Esophagus (tissue), 2 donors: ENCODE data around the gene RNF181. TPM values are rescaled to one million over a fixed set of nuclear protein-coding genes. Genes with fewer than 3 reads are reported as not detected.
"Not testable (repeated sequence)": the region's sequence is repeated elsewhere in the genome, so short reads cannot be mapped to it uniquely, and the experiment has no call there.

Experiments used
- H3K27ac ChIP-seq, 2 donors: one replicate each; pipeline ENCODE4 v1.5.1; 2013; ENCODE audit warnings: low read depth in 2 of 2, mild to moderate bottlenecking in 2 of 2, inconsistent platforms in 1 of 2, low read length in 1 of 2, moderate library complexity in 1 of 2
- H3K27me3 ChIP-seq, 2 donors: one replicate each; pipeline ENCODE4 v1.6.1; 2013; ENCODE audit warnings: low read length in 2 of 2, control low read depth in 1 of 2, mild to moderate bottlenecking in 1 of 2; ENCODE audit not compliant: insufficient read depth in 2 of 2, control insufficient read depth in 1 of 2
- H3K36me3 ChIP-seq, 2 donors: one replicate each; pipeline ENCODE4 v1.6.1; 2013; ENCODE audit warnings: low read length in 1 of 2; ENCODE audit not compliant: control insufficient read depth in 2 of 2, insufficient read depth in 2 of 2
- H3K4me1 ChIP-seq, 2 donors: one replicate each; pipeline ENCODE4 v1.6.1; 2013; ENCODE audit warnings: low read length in 1 of 2; ENCODE audit not compliant: control insufficient read depth in 2 of 2, insufficient read depth in 2 of 2
- H3K4me3 ChIP-seq, 2 donors: one replicate each; pipeline ENCODE4 v1.5.1; 2013; ENCODE audit warnings: low read length in 2 of 2, mild to moderate bottlenecking in 2 of 2, low read depth in 1 of 2, moderate library complexity in 1 of 2
- H3K9me3 ChIP-seq, 2 donors: one replicate each; pipeline ENCODE4 v1.6.1; 2013; ENCODE audit warnings: mild to moderate bottlenecking in 2 of 2, low read depth in 1 of 2, low read length in 1 of 2, moderate library complexity in 1 of 2; ENCODE audit not compliant: control insufficient read depth in 2 of 2, insufficient read depth in 1 of 2
- WGBS, 2 donors: extraction: QIAGEN DNeasy Blood & Tissue Kit; methylation state at CpG; one replicate each; pipeline ENCODE4 v1.1.7; 2013; 5-methylcytosine and 5-hydroxymethylcytosine counted together
- polyA plus RNA-seq, 2 donors: library from polyadenylated mRNA; stranded (reverse); fragments of 200-250 nt; gene quantifications; one replicate each; pipeline ENCODE4 v1.2.3, GENCODE V29; 2013
- donor health status: healthy with polysubstance abuse.
- donor health status: Bipolar disorder and iron deficiency.

Gene RNF181
- polyA plus RNA-seq, 2 donors, result 159 to 189 TPM

DNA sequence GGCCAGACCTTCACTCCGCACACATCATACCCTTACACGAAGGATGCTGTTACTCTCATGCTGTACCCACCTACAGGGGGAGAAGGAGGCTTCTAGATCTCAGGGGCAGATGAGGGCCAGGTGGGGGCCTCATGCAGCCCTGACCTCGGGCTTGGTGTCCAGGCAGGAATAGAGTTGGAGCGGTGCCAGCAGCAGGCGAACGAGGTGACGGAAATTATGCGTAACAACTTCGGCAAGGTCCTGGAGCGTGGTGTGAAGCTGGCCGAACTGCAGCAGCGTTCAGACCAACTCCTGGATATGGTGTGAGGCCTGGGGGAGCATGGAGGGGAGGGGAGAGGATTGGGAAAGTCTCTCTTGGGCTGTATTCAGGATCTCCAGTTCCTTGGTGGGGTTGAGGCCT lies 4.0 kb upstream of the RNF181 start:
- 81 to 83% methylated on average over 12 of the region's 12 CpGs for WGBS, 2 donors
- Histone ChIP-seq H3K27me3 (no peaks in the 10 kb centered on the region), H3K9me3 (no peaks in the 10 kb centered on the region), H3K4me3 (no peak overlapping the region), H3K36me3 (peaks cover 0 to under 1% of the 10 kb centered on the region in 2 donors), H3K27ac (peak overlapping the region; percentile 86 to 94), H3K4me1 (peaks cover 4 to 28% of the 10 kb centered on the region in 2 donors)

DNA sequence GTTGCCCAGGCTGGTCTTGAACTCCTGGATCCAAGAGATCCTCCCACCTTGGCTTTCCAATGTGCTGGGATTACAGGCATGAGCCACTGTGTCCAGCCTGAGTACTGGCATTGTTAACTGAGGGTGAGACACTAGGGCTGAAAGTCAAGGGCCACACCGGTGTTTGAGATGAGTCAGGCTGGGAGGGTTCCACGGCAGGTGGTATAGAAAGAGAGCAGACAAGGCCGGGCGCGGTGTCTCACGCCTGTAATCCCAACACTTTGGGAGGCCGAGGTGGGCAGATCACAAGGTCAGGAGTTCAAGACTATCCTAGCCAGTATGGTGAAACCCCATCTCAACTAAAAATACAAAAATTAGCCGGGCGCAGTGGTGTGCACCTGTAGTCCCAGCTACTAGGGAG lies 3.2 kb upstream of the RNF181 start:
- H3K4me3 ChIP-seq, H3K9me3 ChIP-seq, H3K27me3 ChIP-seq, H3K36me3 ChIP-seq: not testable (repeated sequence)
- H3K27ac ChIP-seq, result peak overlapping the region in 1 of 2 donors; percentile 94
- WGBS, 2 donors, result 73 to 77% methylated on average over 9 of the region's 9 CpGs
- peaks cover 7 to 31% of the 10 kb centered on the region in 2 donors for H3K4me1 ChIP-seq

DNA sequence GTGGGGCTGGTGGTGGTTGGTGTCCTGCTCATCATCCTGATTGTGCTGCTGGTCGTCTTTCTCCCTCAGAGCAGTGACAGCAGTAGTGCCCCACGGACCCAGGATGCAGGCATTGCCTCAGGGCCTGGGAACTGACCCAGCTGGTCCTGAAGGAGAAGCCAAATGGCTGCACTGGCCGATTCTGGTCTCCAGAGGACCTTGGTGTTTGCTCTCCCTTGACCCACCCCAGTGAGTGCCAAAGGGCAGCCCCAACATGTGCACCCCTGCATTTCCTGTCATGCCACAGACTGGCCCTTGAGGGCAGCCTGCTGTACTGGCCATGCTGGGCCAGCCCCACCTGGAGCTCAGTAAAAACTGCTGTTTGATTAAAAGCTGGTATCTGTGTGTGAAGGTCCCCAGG lies 2.5 kb upstream of the RNF181 start:
- no peak overlapping the region for H3K4me3 ChIP-seq
- peak overlapping the region in 1 of 2 donors; percentile 6 for H3K27ac ChIP-seq
- H3K27me3 ChIP-seq, result no peaks in the 10 kb centered on the region
- H3K36me3 ChIP-seq, result peaks cover 6 to 9% of the 10 kb centered on the region in 2 donors
- peaks cover 7 to 31% of the 10 kb centered on the region in 2 donors for H3K4me1 ChIP-seq
- 47 to 59% methylated on average over 3 of the region's 3 CpGs for WGBS, 2 donors
- H3K9me3 ChIP-seq, result no peaks in the 10 kb centered on the region

DNA sequence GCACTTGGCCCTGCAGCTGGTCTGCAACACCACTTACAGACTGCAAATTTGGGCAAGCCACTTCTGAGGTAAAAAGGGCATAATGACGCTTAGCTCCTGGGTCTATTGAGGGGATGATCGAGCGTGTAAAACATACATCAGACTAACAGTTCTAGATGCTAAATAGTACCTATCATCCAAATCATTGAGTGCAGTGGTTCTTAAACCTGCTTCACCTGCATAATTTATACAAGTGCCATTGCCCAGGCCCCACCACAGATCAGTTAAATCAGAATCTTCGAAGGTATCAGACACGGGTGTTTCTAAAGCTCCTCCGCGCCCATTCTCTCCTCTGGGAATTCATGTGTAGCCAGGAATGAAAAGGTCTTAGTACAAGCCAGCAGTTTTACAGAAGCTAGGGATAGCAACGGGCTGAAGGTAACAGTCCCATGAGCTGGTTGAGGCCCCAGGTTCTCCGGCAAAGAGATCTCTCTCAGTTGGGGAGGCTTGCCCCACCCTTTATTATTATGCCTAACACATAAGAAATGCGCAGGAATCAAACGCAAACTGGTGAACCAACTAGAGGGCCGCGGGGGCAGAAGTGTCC lies 737 bp upstream of the RNF181 start:
- H3K9me3 ChIP-seq, result no peaks in the 10 kb centered on the region
- peaks cover 7 to 33% of the 10 kb centered on the region in 2 donors for H3K4me1 ChIP-seq
- whole genome bisulfite sequencing, 2 donors, result 16 to 22% methylated on average over 13 of the region's 13 CpGs
- H3K27ac ChIP-seq, result peak overlapping the region; percentile 88 to 98
- peaks cover 6 to 19% of the 10 kb centered on the region in 2 donors for H3K36me3 ChIP-seq
- H3K27me3 ChIP-seq, result no peaks in the 10 kb centered on the region
- peak overlapping the region; percentile 85 to 92 for H3K4me3 ChIP-seq

DNA sequence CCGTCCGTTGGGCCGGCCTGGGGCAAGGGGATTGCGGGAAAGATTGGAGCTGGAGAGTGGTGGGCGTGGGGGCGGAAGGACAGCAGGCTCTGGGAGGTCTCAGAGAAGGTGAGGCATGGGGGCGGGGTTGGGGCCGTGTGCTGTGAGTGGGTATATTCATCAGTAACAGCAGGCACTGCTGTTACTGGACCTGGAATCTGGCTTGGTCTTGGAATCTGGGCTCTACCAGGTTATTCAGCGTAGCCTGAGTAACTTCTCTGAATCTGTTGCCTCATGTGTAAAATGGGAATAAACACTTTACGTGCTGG lies 435 bp downstream of the RNF181 start:
- H3K27me3 ChIP-seq, result no peaks in the 10 kb centered on the region
- H3K4me1 ChIP-seq, result peaks cover 11 to 24% of the 10 kb centered on the region in 2 donors
- H3K9me3 ChIP-seq, result no peaks in the 10 kb centered on the region
- WGBS, 2 donors, result 2 to 3% methylated on average over 10 of the region's 10 CpGs
- peak overlapping the region; percentile 89 to 94 for H3K27ac ChIP-seq
- H3K4me3 ChIP-seq, result peak overlapping the region; percentile 85 to 92
- peaks cover 6 to 23% of the 10 kb centered on the region in 2 donors for H3K36me3 ChIP-seq

DNA sequence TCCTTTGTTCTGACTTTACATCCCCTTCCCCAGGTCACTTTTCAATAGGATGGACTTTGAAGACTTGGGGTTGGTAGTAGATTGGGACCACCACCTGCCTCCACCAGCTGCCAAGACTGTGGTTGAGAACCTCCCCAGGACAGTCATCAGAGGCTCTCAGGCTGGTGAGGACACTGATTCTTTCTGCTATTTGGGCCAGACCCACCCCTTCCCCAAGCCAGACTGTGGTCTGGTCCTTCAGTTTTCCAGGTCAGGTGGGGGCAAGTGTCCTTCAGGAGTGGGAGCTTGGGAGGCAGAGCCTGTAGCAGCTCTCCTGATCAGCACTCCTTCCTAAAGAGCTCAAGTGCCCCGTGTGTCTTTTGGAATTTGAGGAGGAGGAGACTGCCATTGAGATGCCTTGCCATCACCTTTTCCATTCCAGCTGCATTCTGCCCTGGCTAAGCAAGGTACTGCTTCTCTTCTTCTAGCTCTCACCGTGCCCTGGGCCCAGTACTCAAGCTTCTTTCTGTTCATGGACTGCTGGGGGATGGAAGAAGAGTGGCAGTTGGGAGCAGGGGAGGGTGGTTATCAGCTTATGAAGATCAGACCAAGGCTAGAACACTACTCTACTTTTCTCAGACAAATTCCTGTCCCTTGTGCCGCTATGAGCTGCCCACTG lies 1.1 kb downstream of the RNF181 start:
- Histone ChIP-seq H3K9me3 (no peaks in the 10 kb centered on the region), H3K27ac (no peak overlapping the region), H3K27me3 (no peaks in the 10 kb centered on the region), H3K4me3 (peak overlapping the region in 1 of 2 donors; percentile 85), H3K36me3 (peaks cover 6 to 25% of the 10 kb centered on the region in 2 donors), H3K4me1 (peaks cover 11 to 24% of the 10 kb centered on the region in 2 donors)
- whole genome bisulfite sequencing, 2 donors, result 61 to 66% methylated on average over 3 of the region's 3 CpGs

DNA sequence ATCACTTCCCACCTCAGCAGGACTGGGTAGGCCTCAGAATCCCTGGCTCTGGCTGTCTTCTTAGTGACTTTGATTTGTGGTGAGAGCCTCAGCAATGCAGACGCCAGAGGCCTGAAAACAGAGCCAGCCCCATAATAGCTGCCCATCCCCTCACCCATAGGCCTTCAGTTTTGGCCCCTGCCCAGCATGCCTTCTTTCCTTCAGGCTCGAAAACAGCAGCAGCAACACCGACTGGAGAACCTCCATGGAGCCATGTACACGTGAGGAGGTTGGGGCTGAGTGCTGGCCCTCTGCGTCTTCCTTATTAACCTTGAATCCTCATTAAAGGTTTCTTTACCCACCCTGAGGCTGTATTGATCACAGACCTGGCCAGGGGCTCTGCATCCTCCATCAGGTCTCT lies 1.7 kb downstream of the RNF181 start:
- H3K4me1 ChIP-seq, result peaks cover 14 to 28% of the 10 kb centered on the region in 2 donors
- WGBS, 2 donors, result 80 to 81% methylated on average over 5 of the region's 5 CpGs
- no peak overlapping the region for H3K27ac ChIP-seq
- H3K36me3 ChIP-seq, result peaks cover 6 to 25% of the 10 kb centered on the region in 2 donors
- H3K9me3 ChIP-seq, result no peaks in the 10 kb centered on the region
- H3K27me3 ChIP-seq, result no peaks in the 10 kb centered on the region
- H3K4me3 ChIP-seq, result no peak overlapping the region

DNA sequence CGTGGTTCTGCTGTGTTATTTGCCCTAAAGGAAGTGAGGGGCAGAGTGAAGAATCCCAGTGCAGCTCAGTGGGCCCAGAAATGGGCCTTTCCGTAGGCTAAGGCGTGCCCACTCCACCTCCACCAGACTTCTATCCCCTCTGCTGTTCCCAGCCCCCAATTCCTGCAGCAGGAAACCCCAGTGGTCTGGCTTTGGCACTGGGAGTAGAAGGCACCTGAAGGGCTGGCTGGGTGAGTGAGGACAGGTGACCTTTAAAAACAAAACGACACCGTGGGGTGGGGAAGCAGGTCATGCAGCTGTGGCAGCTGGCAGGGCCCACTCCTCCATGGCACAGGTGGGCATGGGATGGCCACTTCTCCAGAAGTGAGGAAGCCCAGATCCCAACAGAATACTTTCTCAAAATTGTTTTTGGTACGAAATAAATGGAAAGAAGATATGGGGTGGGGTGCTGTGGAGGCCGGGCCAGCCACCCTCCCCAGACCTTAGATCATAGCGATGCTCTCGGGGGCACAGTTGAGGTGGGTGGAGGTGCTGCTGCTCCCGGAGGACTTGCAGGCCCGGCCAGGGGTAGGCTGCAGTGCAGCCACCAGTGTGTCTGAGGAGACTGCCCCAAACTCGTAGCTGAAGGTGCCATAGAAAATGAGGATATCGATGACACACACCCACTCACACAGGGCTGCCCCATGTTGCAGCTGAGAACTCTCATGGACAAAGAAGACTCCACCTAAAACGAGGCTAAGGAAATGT lies 3.2 kb downstream of the RNF181 start:
- H3K4me1 ChIP-seq, result peaks cover 14 to 28% of the 10 kb centered on the region in 2 donors
- no peak overlapping the region for H3K27ac ChIP-seq
- peaks cover 6 to 25% of the 10 kb centered on the region in 2 donors for H3K36me3 ChIP-seq
- no peak overlapping the region for H3K4me3 ChIP-seq
- H3K27me3 ChIP-seq, result no peaks in the 10 kb centered on the region
- WGBS, 2 donors, result 77 to 78% methylated on average over 14 of the region's 14 CpGs
- no peaks in the 10 kb centered on the region for H3K9me3 ChIP-seq

DNA sequence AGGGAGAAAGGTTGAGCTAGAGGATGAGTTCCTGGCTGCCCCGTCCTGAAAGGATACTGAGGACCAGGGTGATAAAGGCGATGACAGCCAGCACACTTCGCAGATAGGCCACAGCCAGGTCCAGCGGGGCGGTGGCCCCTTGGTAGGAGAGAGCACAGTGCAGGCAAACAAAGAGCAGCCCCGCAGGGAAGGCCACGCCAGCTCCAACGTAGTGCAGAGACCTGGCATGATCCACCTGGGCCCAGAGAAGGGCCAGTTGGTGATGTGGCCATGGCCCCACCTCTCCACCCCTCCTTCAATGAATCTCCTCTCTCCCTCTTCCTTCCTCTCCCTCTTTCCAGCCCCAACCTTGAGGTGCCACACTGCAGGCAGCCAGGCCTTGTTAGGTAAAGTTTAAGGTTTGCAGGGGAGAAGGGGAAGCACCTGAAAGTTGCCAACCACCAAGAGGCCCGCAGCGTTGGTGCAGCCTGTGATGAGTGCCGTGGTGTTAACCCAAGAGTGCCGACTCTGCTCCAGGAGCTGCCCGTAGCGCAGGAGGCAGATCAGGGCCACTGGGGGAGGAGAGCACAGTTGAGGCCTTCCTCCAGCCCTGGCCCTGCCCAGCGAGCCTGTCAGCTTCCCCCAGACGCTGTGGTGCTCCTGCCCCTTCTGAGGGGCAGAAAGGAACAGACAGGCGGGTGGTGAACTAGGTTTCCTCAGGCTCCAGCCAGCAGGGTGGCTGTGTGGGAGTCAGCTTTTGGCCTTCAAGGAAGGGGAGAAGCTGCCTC lies 4.1 kb downstream of the RNF181 start:
- 67 to 68% methylated on average over 17 of the region's 17 CpGs for WGBS, 2 donors
- H3K36me3 ChIP-seq, result peaks cover 6 to 25% of the 10 kb centered on the region in 2 donors
- peaks cover 14 to 30% of the 10 kb centered on the region in 2 donors for H3K4me1 ChIP-seq
- H3K9me3 ChIP-seq, result no peaks in the 10 kb centered on the region
- no peak overlapping the region for H3K27ac ChIP-seq
- H3K27me3 ChIP-seq, result no peaks in the 10 kb centered on the region
- H3K4me3 ChIP-seq, result no peak overlapping the region
